Mesodermal cell (in vitro differentiated cells): ENCODE results near the gene FCGR1A.
"Not testable (repeated sequence)": the region's sequence is repeated elsewhere in the genome, so short reads cannot be mapped to it uniquely, and the experiment has no call there.

Experiments used
- H3K27ac ChIP-seq: 2 replicates; pipeline ENCODE4 v1.7.0; 2013; ENCODE audit warnings: mild to moderate bottlenecking, low read depth, low read length, moderate library complexity; ENCODE audit not compliant: severe bottlenecking
- H3K36me3 ChIP-seq: 2 replicates; pipeline ENCODE4 v1.7.1; 2013; ENCODE audit warnings: mild to moderate bottlenecking, low read length, moderate library complexity; ENCODE audit not compliant: control insufficient read depth, insufficient read depth
- H3K4me1 ChIP-seq: one replicate; pipeline ENCODE4 v1.7.1; 2013; ENCODE audit warnings: mild to moderate bottlenecking, low read length; ENCODE audit not compliant: insufficient read depth, control insufficient read depth, poor library complexity, severe bottlenecking
- H3K4me3 ChIP-seq: 2 replicates; pipeline ENCODE4 v1.7.0; 2013; ENCODE audit warnings: low read length, control low read depth, mild to moderate bottlenecking; ENCODE audit not compliant: insufficient read depth, poor library complexity, severe bottlenecking; ENCODE audit errors: extremely low read depth
- H3K9me3 ChIP-seq: 2 replicates; pipeline ENCODE4 v1.7.1; 2013; ENCODE audit warnings: mild to moderate bottlenecking, low read length, moderate library complexity; ENCODE audit not compliant: control insufficient read depth
- WGBS, 2 experiments: methylation state at CpG; one replicate each; pipeline ENCODE4 v1.1.5; 2013; ENCODE audit warnings: missing lambda C conversion rate in 2 of 2; ENCODE audit not compliant: insufficient coverage in 2 of 2; 5-methylcytosine and 5-hydroxymethylcytosine counted together

Gene FCGR1A

DNA sequence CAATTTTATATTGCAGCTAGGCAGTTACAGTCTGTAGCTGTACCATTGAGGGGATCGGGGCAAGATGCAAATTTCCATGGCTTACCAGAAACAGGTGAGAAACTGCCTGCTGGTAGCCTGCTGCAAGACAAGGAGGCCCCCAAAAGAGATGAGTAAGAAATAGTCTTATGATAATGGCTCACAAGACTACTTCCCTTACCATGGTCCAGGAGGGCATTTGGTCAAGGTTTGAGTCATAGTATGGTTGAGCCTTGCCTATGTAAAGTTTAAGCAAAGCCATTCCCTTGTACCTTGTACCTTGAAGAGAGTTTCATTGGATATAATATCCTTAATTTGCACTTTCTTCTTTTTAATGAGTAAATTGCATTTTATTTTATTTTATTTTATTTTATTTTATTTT, 30.3 kb upstream of the FCGR1A start:
- H3K36me3 ChIP-seq, H3K4me3 ChIP-seq, H3K27ac ChIP-seq, H3K9me3 ChIP-seq, H3K4me1 ChIP-seq: not testable (repeated sequence)
- 86% methylated on average over 1 of the region's 1 CpG; no CpG with 5 or more reads in 1 of the 2 experiments for WGBS, 2 experiments

DNA sequence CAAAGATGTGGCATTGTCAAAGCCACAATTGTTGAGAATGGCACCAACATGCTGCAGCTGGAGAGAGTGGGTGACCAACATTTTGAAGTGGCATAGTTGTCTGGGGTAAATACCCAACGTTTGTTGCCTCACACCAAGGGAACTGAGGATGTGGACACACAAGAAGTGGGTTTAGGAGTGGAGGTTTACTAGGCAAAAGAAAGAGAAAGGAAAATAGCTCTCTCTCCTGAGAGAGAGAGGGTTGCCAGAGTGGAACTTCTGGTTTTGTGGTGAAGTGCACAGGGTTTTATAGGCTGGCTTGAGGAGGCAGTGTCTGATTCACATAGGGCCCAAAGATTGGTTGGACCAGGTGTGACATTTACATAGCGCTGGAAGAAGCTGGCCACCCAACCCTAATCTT, 29.0 kb upstream of the FCGR1A start:
- H3K4me1 ChIP-seq, H3K36me3 ChIP-seq, H3K27ac ChIP-seq, H3K9me3 ChIP-seq, H3K4me3 ChIP-seq: not testable (repeated sequence)
- WGBS, 2 experiments: no CpG with 5 or more reads among the region's 2 CpGs

DNA sequence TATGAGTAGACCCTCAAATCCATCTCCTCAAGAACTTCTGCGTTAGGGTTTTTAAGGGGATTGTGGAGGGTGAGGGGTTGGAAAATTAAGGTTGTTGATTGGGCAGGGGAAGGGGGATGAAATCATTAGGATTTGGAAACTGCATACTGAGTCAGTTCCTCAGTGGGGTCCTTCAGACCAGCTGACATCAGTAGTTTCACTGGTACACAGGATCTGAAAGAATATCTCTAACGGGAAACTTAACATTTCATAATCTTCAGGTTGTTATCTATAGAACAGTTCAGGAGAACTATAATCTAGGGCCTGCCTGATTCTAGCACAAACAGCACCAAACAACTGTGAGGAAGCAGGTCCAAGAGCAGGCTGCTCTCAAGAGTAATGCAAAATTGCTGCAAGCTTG, 27.2 kb upstream of the FCGR1A start:
- not testable (repeated sequence) for H3K4me1 ChIP-seq, H3K36me3 ChIP-seq, H3K27ac ChIP-seq, H3K9me3 ChIP-seq, H3K4me3 ChIP-seq
- no CpG with 5 or more reads among the region's 2 CpGs for WGBS, 2 experiments

DNA sequence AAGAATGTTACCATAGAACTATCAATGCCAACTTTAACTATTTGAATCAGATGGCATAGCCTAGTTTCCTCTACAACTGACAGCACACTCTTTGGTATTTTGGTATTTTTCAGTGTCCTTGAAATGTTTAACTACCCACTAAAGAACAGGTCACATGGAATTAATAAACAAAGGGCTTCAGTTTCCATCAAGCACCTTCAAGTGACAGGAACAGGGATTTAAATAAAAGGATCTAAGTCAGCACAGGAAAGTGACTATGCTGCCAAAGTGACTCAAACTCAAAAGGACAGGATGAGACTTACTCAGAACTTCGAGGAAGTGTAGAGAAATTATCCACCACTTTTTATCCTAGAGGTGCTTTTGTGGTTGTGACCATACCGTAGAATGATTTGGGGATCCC, 20.2 kb upstream of the FCGR1A start:
- not testable (repeated sequence) for H3K27ac ChIP-seq, H3K4me1 ChIP-seq, H3K4me3 ChIP-seq, H3K36me3 ChIP-seq, H3K9me3 ChIP-seq
- WGBS, 2 experiments: no CpG with 5 or more reads among the region's 2 CpGs

DNA sequence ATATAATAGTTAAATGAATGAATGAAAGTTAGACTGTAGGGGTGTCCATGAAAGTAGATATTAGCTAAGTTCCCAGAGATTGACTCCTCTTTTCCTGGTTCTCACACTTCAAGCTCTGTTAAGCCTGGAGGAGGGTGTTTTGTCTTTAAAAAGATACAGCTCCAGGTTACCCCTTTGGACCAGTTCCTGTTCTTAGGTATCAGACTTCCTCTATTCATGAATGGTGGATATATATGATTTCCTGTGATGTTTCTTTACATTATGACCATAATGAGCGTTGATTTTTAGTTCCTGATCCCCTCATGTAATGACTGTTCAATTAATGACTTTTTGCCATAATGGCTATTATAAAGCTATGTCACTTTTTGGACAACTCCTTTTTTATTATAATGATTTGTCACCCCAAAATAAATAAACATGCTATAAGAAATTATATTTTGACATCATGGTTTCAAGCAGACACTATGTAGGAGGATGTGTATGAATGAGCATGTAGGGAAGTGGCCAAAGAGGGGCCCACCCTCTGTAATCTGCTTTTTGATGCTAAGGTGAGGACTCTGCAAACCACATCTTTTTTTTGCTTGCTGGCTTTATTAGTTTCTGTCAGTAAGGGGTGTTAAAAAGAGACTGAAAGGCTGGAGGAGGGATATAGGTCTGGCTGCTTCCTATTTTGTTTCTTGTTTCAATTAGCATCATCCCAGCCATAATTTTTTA, 18.2 kb upstream of the FCGR1A start:
- H3K27ac ChIP-seq, H3K36me3 ChIP-seq: not testable (repeated sequence)
- WGBS, 2 experiments: no CpG with 5 or more reads among the region's 1 CpG

DNA sequence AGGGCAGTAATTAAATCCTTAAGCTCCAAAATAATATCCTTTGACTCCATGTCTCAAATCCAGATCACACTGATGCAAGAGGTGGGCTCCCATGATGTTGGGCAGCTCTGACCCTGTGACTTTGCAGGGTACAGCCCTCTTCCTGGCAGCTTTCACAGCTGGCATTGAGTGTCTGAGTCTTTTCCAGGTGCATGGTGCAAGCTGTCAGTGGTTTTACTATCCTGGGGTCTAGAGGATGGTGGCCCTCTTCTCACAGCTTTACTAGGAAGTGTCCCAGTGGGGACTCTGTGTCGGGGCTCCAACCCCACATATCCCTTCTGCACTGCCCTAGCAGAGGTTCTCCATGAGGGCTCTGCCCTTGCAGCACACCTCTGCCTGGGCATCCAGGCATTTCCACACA, 16.3 kb upstream of the FCGR1A start:
- H3K4me3 ChIP-seq, H3K9me3 ChIP-seq, H3K4me1 ChIP-seq, H3K36me3 ChIP-seq, H3K27ac ChIP-seq: not testable (repeated sequence)
- WGBS, 2 experiments: no CpG with 5 or more reads among the region's 1 CpG

More for the DNA sequence above, 18.2 kb upstream of the FCGR1A start:
- H3K9me3 ChIP-seq, H3K4me1 ChIP-seq, H3K4me3 ChIP-seq: not testable (repeated sequence)

DNA sequence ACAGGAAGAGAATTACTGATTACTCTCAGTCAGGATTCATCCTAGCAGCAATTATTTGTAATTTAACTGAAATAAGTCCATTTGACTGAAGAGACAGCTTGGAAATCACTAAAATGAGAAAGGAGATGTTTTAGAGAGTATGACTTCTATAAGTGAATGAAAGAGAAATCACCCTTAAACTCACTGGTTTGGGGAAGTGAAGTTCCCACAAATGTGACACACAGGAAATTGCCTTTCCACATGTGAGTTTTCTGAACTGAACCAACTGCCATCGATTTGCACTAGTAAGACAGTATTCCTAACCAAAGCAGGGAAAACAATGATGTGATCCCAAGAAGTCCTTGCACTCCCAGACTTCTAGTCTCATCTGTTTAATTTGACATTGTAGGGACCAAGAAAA, 13.3 kb upstream of the FCGR1A start:
- WGBS, 2 experiments: no CpG with 5 or more reads among the region's 1 CpG
- not testable (repeated sequence) for H3K27ac ChIP-seq, H3K4me1 ChIP-seq, H3K9me3 ChIP-seq, H3K36me3 ChIP-seq, H3K4me3 ChIP-seq

DNA sequence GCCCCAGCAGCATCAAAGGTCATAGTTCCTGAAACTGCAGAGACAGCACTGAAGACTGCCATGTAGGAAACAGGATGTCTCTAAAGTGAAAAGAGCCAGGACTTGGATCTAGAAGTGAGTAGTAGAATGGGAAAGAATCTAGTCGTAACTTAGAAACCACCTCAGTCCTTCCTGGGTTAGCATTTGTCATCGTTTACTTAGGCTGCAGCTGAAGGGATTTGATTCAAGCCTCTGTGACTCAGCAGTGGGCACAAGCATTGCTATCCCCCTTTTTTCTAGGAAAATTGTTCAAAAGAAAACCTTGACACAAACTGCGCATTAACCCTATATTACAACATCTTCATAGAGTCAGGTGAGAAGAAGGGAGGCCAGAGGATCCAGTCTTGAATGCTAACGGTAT, 11.8 kb upstream of the FCGR1A start:
- H3K9me3 ChIP-seq, H3K4me1 ChIP-seq, H3K36me3 ChIP-seq, H3K27ac ChIP-seq, H3K4me3 ChIP-seq: not testable (repeated sequence)
- no CpG with 5 or more reads among the region's 4 CpGs for WGBS, 2 experiments

DNA sequence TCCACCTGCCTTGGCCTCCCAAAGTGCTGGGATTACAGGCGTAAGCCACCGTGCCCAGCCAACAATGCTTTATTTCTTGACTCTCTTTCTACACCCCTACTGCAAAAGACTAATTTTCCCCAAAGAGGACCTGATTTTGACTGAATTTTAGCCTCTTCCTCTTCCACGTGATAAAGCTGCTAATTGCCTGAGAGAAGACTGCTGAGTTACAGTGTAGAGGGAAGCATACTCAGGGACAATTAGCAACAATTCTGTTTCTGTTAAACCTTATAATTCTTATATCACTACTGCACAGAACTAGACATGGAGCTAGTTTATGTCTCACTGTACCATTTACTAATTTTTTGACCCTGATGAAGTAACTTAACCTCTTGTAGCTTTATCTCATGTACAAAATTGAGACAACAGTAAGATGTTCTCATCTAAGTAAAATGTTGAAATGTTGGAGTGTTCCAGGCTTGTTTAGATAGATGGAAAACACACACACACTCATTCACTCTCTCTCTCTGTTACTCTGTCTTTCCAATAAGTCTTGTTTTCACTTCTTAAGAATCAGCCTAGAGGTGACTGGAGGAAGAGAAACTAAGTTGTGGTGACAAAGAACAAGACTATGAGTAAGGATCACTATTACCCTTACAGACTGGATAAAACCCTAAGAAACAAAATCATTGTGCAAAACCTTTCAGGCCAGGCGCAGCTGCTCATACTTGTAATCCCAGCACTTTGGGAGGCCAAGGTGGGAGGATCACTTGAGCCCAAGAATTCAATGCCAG, 10.7 kb upstream of the FCGR1A start:
- H3K27ac ChIP-seq, H3K9me3 ChIP-seq, H3K4me3 ChIP-seq, H3K4me1 ChIP-seq, H3K36me3 ChIP-seq: not testable (repeated sequence)
- no CpG with 5 or more reads among the region's 4 CpGs for WGBS, 2 experiments

DNA sequence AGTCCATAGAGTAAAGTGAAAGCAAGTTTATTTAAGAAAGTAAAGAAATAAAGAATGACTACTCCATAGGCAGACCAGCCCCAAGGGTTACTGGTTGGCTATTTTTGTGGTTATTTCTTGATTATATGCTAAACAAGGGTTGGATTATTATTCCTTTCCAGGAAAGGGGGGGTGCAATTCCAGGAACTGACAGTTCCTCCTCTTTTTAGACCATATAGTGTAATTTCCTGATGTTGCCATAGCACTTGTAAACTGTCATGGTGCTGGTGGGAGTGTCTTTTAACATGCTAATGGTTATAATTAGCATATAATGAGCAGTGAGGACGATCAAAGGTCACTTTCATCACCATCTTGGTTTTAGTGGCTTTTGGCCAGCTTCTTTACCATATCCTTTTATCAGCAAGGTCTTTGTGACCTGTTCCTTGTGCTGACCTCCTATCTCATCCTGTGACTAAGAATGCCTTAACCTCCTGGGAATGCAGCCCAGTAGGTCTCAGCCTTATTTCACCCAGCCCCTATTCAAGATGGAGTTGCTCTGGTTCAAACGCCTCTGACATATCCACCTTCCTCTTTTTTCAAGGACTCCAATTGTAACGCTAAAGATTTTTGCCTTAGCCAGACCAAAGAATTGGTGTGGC, 6.9 kb upstream of the FCGR1A start:
- not testable (repeated sequence) for H3K9me3 ChIP-seq, H3K4me3 ChIP-seq, H3K36me3 ChIP-seq, H3K4me1 ChIP-seq, H3K27ac ChIP-seq
- WGBS, 2 experiments: no CpG with 5 or more reads among the region's 3 CpGs

DNA sequence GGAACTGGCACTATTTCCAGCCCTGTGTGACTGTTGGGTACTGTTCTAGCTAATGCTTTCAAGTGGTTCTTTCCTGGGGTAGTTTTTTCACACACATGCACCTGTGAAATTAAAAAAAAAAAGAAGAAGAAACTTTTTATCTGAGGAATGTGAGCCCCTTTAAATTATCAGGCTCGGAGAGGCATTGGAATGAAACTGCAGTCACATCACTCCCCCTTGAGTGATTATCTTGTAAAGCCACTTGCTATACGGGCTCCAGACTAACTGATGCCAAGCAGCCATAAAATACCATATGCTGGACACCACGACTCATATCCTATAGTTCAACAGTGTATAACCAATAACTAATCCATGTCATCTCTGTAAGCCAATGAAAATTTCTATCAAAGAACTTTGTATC, 5.4 kb upstream of the FCGR1A start:
- H3K4me3 ChIP-seq: not testable (repeated sequence)
- WGBS, 2 experiments: no CpG with 5 or more reads among the region's 3 CpGs

More for the DNA sequence above, 5.4 kb upstream of the FCGR1A start:
- H3K9me3 ChIP-seq, H3K4me1 ChIP-seq, H3K27ac ChIP-seq, H3K36me3 ChIP-seq: not testable (repeated sequence)
